GM21423 (cell line): Measurements from ENCODE around the gene RET.

Experiments
- ATAC-seq: cut with Tn5 transposase; IDR thresholded peaks from one replicate; pipeline ENCODE4 v1.9.1; 2021; ENCODE audit warnings: mild to moderate bottlenecking, moderate library complexity; ENCODE audit not compliant: unreplicated experiment

The RET gene

DNA sequence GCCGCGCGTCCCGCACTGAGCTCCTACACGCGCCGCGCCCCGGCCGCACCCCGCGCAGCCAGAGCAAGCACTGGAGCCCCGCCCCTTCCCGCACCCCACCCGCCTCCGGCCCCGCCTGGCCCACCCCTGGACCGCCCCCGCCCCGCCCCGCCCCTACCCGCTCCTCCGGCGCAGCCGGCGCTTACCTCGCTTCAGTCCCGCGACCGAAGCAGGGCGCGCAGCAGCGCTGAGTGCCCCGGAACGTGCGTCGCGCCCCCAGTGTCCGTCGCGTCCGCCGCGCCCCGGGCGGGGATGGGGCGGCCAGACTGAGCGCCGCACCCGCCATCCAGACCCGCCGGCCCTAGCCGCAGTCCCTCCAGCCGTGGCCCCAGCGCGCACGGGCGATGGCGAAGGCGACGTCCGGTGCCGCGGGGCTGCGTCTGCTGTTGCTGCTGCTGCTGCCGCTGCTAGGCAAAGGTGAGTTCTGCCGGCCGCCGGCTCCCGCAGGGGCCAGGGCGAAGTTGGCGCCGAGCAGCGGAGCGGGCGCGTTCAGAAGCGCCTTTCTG is at the start of gene RET:
Gene RET, plus strand, starts transcription at position 194 of the 545 bp plus-strand sequence. Its CDS starts 190 bp downstream, at position 384.
- ATAC-seq: no peak

DNA sequence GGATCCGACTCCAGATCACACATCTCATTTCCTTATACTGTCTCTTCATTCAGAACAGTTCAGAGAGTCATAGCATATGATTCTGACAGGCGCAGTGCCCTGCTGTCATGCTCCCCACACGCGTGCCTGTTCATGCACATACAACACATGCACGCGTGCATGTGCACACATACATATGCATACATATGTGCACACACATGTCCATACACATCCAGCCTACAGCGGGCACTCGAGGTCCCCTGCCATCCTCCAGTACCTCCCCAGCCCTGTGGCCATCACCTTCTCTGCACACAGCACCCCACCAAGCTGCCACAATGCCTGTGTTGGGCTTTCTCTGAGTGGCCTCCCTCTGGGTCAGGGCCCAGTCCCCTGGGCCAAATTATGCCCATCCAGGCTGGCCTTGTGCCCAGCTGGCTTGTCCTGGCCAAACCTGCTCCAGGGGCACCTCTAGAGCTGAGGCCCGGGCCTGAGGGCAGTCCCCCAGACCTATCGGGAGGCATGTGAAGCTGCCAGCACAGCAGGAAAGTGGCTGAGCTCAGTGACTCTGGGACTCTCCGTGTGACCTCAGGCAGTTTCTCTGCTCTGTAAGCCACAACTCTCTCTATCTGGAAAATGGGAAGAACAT is 49.4 kb upstream of the RET start:
- no peak for ATAC-seq

DNA sequence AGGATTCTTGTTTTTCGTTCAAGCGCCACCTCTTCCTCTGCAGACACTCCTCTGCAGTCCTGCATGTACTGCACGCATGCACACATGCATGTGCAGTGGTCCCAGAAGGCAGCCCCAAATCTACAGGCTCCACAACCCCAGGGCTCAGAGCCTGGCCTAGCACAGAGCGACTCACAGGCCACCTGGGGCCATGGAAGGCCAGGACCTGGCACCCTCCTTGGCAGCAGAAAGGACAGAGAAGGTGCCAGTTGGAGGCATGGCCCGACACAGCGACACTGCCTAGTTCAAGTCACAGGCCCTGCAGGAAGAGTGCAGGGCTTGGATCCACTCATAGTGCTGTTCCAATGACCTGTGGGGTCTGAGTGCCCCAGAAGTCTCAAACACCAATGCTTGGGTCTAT is 48.7 kb upstream of the RET start:
- ATAC-seq: no peak

DNA sequence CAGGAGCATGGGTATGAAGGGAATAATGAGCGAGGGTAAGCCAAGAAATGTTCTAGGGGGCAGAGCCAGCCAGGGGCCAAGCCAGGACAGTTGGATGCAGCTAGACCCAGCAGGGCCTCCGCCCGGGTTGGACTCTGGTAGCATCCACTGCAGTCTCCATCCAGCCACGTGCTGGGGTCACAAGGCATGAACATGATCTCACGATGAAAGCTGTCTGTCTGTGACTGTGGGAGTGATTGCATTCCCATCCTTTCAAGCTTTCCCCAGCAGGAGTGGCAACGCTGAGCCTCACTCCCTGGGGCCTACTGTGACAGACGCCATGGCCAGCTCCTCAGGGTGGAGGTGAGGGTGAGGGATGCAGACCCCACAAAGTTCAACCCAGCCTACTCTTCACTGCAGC is 47.8 kb upstream of the RET start:
- ATAC-seq: no peak

DNA sequence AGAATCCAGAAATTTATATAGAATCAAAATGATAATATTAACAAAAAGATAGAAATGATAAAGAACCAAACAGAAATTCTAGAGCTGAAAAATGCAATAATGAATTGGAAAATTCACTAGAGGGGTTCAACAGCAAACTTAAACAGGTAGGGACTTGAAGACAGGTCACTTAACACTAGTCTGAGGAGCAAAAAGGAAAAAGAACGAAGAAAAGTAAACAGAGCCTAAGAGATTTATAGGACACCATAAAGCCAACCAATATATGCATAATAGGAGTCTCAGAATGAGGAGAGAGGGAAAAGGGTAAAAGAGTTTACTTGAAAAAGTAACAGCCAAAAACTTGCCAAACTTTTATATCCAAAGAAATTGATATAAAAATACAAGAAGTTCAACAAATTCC is 44.3 kb upstream of the RET start:
- no peak for ATAC-seq

DNA sequence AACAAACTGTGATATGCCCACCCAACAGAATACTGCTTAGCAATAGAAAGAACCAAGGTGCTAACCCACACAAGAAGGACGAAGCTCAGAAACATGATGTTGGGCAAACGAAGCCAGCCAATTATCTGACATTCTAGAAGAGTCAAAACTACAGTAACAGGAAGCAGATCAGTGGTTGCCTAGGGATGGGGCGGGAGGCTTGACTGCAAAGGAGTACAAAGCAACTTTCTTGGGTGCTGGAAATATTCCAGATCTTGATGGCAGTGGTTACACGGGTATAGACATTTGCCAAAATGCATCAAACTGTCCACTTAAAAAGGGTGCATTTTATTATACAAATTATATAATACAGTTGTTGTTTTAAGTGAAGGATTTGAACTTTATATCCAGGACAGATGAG is 41.1 kb upstream of the RET start:
- ATAC-seq: no peak

DNA sequence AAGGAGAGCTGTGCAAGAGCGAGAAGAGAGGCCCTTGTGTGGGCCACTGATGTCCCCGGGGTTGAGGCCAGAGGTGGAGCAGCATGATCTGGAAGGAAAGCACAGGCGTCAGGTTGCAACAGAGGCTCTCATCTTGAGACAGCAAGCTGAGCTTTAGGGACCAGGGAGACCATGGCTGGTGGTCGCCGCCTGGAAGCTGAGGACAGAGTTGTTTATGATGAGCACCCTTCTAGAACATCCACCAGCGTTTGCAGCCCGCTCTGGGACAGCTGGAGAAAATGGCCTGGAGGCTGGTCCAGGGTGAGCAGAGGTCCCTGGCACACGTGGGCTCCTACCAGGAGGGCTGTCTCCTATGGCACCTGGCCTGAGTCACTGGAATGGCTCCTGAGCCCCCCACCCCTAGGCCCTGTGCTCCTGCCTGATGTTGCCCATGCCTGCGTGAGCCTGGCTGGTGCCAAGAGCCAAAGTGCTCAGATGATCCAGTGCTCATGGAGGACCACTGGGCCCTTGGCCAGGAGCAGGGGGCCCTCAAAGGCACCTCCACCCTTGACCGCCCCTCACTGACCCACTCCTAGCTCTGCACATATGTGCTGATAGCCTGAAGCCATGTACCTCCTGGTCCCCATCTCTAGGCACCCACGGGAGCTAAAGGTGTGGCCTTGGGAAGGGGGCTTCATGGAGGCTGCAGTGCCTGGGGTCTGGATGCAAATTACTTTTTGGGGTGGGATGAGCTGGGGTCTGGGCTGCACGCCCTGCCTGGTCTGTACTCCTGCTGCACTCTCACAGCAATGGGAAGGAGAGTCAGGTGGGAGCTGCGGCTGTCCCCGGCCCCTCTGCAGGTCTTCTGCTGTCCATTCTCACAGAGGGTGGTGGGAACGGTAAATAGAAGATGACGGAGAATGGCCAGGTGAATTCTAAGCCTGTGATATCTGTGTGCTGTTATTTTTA is 40.1 kb upstream of the RET start:
- no peak for ATAC-seq

DNA sequence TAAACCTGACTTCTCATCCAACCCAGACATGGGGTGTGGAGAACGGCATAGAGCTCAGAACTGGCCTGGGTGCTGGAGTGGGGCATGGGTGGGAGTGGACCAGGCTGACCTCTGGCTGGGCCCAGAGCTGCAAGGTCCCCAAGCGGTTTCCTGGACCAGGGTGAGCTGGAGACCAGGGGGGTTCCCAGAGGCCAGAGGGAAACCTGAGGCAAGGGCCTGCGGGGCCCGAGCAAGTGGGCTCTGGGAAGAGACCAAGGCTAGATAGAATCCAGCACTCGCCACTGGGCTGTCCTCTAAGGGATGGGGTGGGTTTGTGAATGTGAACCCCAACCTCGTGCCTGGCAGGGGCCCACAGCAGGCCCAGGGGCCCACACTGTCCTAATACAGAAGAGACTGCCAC is 39.4 kb upstream of the RET start:
- no peak for ATAC-seq

DNA sequence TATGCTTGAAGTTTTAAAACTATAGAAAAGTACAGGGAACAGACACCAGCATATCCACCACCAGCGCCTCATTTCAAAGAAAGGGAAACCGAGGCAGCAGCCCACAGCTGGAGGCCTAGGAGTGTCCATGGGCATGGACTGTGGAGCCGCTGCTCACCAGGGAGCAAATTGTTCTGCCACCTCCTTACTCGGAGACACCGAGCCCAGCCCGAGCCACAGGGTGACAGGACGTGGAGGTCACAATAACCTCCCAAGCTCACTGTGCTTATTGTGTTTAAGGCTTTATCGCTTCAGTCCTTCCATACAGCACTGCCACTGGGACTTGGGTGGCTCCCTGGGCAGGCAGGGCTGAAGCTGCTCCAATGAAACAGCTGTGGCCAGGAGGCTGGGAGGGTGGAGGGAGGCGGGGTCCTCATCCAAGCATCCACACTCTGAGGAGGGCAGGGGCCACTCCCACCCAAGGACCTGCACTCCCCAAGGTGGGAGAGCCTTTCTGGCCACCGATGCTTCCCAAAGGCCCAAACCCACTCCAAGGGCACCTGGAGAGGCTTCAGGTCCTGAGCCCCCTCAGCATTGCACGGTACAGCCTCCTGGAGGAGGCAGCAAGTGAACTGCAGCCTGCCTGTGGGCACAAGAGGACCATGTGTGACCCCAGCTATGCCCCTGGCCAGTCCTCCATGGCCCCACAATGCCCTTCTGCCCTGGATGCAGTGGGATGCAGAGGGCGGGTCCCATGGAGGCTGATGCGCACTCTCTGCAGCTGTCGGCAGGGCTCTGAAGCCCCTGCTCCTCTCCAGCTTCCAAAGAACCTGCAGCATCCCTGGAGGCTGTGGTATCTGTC is 38.7 kb upstream of the RET start:
- no peak for ATAC-seq

DNA sequence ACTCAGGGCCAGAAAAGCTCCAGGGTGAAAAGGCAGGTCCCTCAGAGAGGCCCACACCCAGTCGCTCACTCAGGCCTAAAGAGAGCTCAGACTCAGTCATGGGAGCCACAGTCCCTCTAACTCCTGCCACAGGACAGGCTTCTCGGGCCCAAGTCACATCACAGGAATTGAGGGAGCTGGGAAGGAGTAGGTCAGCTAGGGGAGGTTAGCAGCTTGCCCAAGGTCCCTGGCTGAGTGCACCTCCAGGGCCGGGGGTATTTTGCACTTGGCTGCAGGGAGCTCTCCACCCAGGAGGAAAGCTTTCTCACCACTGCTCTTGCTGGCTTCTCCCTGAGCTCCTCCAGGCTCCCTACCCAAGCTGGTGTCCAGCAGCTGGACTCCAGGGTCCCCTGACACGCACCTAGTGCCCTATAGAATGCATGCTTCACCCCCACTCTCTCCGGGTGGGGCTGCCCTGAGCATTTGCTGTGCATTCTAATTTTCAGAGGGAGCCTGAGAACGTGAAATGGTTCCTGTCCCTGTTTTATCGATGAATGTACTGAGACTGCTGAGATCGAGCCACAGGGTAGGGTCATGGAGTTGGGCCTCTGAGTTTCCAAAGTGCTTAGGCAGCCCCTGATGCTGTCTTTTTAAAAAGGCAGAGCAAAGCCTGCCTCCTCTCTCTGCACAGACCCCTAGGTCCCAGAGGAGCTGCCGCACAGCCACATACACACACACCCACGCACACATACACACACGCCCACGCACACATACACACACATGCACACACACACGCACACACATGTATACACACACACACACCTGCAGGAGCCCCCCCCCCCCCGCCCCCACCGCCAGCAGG is 37.9 kb upstream of the RET start:
- ATAC-seq: no peak

DNA sequence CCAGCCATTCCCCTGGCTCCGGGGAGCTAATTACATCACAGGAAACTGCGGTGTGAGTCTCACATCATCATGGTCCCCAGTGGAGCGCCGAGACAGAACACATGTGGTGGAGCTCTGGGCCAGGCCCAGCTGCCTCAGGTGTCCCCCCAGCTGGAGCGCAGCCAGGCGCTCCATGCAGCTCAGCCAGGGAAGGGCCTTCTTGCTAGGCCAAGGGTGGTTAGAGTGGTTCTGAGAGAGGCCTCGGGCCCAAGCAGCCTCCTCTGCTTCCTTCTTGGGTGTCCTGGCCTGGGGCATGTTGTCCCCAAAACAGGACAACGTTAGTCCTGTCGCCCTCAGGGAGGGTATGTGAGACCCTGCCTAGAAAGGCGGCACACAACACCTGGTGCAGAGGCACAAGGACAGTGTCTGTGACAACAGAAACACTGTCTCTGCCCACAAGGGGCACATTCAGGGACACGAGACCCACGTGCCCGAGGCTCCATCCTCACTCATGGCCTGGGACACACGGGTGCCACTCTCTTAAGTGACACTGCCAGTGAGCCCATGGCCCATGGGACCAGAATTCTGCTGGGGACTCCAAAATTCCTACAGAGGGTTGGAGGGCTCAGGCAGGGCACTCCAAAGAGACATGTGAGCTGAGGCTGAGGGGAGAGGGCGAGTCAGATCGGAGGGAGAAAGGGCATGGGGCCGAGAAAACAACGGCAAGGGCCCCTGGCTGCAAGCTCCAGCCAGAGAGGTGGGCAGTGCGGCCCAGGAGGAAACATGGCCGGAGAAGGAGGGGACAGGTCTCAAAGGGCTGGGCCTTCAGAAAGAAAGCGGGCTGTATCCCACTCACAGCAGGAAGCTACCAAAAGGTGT is 37.0 kb upstream of the RET start:
- ATAC-seq: no peak

DNA sequence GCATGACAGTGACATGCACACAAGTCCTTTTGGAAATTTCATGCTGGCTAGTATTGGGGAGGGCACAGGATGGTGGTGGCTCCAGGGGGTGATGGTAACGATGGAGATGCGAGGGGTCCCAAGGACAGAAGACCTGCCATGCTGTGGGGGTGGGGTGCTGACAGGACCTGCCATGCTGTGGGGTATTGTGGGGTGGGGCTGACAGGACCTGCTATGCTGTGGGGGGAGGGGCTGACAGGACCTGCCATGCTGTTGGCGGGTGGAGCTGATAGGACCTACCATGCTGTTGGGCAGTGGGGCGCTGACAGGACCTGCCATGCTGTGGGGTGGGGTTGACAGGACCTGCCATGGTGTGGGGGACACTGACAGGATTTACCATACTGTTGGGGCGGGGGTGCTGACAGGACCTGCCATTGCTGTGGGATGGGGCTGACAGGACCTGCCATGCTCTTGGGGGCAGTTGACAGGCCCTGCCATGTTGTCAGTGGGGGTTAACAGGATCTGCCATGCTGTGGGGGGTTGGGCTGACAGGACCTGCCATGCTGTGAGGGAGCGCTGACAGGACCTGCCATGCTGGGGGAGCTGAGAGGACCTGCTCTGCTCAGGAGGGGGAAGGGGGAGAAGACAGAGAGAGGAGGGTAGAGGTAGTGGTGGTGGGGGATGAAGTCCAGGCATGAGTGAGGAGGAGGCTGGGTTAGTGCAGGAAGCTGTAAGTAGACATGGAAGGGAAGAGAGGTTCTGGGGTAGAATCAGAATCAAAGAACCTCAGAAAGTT is 36.2 kb upstream of the RET start:
- ATAC-seq: no peak

DNA sequence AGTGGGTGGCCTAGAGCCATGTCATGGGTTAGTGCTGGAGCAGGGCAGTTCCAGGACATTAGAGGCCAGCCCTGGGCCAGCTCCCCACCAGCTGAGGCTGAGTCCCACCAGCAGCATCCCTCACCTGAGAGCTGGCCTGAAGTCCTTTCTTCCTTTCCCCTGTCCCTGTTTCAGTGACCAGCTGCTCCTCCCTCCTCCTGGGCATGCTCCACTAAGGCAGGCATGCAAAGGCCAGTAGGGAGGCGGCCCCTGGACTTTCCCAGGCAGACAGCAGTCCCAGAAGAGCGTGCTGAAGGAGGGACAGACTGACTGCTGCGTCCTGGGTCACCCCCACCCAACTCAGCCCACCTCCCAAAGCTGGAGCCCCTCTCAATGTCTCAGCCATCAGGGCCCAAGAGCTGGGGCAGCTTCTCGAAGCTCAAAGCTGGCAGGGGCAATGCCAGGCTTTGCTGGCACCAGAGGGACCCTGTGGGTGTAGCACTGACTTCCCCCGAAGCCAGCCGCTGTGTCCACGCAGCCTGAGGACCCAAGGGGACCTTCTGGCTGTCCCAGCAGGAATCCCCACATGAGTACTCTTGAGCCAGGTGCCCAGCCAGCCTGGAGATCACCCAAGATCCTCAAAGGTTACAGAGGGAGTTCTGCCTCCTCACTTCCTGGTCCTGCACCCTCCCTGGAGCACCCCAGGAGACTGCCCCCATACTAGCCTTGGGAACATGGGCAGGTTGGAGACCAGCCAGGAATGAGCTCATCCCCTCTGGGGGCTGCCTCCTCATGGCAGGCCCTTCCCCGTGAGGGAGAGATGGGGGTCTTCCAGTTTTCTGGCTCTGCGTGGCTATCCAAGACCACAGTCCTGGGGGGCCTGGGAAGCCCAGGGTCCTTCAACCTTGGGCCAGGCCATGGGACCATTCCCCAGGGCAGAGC is 35.2 kb upstream of the RET start:
- no peak for ATAC-seq

DNA sequence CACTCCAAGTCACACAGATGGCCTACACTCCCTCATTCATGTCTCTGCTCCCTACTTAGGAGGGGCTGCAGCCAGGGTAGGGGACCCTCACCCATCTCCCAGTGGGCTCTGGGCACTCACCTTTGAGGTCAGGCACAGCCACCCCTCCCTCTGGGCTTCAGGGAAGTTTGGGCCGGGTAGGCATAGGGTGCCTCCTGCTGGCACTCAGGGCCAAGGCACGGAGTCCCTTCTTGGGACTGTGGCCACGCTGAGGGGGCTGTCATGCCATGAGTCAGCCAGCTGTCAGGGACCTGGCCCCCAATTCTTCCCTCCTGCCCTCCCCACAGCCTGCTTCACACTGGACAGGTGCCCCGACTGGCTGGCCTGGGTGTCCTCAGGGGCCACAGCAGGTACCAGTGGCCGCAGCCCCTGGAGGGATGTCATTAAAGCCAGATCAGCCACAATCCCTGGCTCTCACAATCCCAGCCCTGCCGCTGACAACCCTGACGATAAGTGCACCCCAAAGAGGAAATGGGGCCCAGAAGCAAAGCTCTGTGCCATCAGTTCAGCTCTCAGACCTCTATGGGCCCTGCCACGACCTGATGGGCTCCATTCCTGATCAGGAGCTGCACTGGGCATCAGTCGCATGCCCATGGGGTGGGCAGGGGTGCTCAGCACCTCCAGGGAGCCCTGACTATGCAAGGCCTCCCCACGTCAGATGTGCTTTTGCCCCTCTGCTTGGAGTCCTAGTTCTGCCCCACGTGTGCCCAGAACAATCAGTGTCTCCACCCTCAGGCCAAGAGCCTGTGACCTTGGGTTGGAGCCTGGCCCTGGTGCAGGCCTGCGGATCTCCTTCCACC is 34.1 kb upstream of the RET start:
- ATAC-seq: no peak

DNA sequence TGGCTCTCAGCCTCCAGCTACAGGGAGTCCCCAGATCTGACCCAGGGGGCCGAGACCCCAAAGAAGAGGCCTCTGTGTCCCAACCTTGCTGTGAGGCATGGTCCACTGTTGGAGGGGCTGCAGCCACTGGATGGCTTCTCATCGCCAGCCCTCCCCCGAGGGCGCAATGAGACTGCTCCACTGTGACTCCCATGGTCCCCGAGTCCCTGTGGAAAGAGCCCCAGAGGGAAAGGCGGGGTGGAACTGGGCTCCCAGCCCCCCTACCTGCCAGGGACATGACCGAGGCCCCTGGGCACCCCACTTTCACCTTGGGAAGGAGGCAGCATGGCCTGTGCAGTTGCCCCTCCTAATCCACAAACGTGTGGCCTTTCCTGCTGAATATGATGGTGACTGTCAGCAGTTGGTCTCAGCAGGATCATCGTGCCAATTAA is 33.5 kb upstream of the RET start:
- no peak for ATAC-seq

DNA sequence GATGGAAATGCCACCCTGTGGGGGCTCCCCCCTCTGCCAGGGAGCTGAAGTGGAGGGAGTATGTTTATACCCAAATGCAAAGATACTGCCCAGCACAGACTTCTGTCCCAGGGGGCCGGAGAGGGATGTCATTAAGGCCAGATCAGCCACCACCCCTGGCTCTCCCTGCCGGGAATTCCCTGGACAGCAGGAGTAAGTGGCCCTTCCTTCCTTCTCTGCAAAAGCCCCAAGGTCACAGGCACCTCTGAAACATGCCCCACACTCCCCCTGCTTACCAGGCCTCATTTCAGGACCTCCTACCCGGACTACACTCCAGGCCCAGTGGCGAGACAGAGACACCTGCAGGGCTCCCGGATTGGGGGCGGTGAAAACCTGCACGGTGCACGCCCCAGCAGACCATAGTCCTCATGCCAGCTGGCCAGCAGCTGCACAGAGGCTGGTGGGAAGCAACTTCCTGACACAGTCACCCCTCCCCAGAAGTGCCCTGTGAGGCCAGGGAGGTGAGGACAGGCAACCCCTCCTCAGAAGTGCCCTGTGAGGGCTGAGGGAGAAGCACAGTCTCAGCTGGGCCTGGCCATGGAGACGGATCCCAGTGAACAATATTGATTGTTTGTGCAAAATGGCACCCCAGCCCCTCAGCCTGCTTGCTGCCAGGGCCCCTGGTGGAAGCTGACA is 33.0 kb upstream of the RET start:
- ATAC-seq: no peak
